Activated naive CD4-positive, alpha-beta T cell treated with anti-CD3 and anti-CD28 coated beads, Interleukin-2, amount 50 U/mL, for 24 hours (primary cell): ENCODE measurements around the gene ASPG.

ENCODE experiments used
- H3K27ac Mint-ChIP-seq: one replicate; pipeline ENCODE4 v1.8.0; 2021; ENCODE audit warnings: mild to moderate bottlenecking, mixed read lengths
- H3K27me3 Mint-ChIP-seq: one replicate; pipeline ENCODE4 v1.8.0; 2021; ENCODE audit warnings: mixed read lengths
- H3K36me3 Mint-ChIP-seq: one replicate; pipeline ENCODE4 v1.8.0; 2021; ENCODE audit warnings: mixed read lengths
- H3K4me1 Mint-ChIP-seq: one replicate; pipeline ENCODE4 v1.8.0; 2021; ENCODE audit warnings: mixed read lengths
- H3K4me3 Mint-ChIP-seq: one replicate; pipeline ENCODE4 v1.8.0; 2021; ENCODE audit warnings: mild to moderate bottlenecking, mixed read lengths
- H3K9me3 Mint-ChIP-seq: one replicate; pipeline ENCODE4 v1.8.0; 2021; ENCODE audit warnings: mixed read lengths

Gene ASPG

GRCh38 chr14:104138718-104139459 is 53.4 kb downstream of the ASPG start:
- no peaks in the 10 kb centered on the region for H3K36me3 Mint-ChIP-seq
- H3K27me3 Mint-ChIP-seq: peaks cover 12% of the 10 kb centered on the region
- peaks cover 5% of the 10 kb centered on the region for H3K4me1 Mint-ChIP-seq
- no peak overlapping the region for H3K27ac Mint-ChIP-seq
- no peaks in the 10 kb centered on the region for H3K9me3 Mint-ChIP-seq
- H3K4me3 Mint-ChIP-seq: no peak overlapping the region

DNA sequence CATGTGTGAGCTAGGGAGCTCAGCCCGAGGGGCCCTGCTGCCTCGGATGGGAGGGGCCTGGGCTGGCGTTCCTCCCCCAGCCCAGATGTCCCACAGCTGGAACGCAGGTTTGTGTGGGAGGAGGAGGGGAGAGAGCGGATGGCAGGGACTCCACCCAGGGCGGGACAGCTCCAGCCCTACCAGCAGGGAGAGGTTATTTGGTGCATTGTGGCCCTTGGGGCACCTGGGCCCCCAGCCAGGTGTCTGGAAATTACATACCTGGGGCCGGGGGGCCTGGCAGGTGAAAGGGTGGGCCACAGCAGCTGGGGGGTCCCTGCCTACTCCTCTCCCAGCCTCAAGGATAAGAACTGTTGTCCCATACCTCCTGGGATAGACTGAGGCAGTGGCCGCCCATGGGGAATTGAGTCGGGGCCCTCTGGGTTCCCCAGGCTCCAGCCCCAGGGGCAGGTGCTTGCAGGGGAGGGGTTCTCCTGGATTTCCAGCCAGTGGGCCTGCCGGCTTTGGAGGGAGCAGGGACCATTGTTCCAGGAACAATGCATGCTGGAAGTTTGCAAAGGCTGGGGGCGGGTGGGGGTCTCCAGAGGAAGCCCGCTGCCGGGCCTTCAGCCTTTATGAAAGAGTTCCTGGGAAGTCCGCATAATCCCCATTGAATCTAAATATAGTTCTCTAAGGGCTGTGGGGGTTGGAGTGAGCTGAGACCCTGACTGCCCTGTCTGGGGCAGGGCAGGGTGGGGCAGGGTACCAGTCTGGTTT is 54.1 kb downstream of the ASPG start:
- no peaks in the 10 kb centered on the region for H3K36me3 Mint-ChIP-seq
- no peak overlapping the region for H3K4me3 Mint-ChIP-seq
- H3K9me3 Mint-ChIP-seq: no peaks in the 10 kb centered on the region
- H3K27me3 Mint-ChIP-seq: peaks cover 12% of the 10 kb centered on the region
- H3K4me1 Mint-ChIP-seq: peaks cover 5% of the 10 kb centered on the region
- H3K27ac Mint-ChIP-seq: no peak overlapping the region

GRCh38 chr14:104140213-104140462 is 54.6 kb downstream of the ASPG start:
- peaks cover 9% of the 10 kb centered on the region for H3K27me3 Mint-ChIP-seq
- peaks cover 5% of the 10 kb centered on the region for H3K4me1 Mint-ChIP-seq
- no peak overlapping the region for H3K4me3 Mint-ChIP-seq

DNA sequence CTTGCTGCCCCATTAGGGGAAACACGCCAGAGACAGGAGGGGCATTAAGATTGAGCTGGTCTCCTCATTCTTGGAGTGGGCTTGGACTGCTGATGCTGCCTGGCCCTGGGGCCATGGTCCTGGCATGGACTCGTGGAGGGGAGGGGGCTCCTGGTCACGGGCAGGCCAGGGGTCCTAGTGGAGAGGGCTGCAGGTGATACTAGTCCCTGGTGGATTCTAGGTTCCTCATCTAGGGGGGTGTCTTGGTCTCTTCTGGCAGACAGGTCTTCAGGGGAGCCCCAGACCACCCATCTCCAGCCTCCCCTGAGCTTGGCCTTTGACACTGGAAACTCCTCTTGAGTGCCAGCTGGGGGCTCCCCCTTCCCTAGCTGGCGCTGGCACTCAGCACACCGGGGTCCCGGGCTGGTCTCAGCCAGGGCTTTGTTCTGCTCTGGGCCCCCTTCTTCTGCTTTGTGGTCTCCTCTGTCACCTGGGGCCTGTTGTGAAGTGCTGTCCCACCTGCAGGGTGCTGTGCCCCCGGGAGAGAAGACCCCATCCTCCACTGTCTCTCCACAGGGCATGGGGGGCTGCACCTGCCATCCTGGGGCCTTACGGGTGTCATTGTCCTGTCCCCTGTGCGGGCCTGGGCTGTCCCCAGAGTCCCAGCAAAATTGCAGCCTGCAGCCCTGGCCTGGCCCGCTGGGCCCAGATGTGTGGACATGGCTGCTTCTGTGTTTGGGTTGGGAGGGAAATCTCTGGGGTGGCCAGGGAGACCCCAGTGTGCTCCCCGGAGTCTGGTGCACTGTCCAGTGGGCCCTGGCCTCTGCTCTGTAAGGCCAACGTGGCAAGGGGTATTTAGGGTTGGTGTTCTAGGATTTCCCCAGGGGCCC is 55.2 kb downstream of the ASPG start:
- Mint-ChIP-seq H3K36me3 (no peaks in the 10 kb centered on the region), H3K4me1 (peaks cover 5% of the 10 kb centered on the region), H3K27me3 (peaks cover 5% of the 10 kb centered on the region), H3K4me3 (no peak overlapping the region), H3K9me3 (no peaks in the 10 kb centered on the region), H3K27ac (no peak overlapping the region)

More at GRCh38 chr14:104140213-104140462, 54.6 kb downstream of the ASPG start:
- H3K36me3 Mint-ChIP-seq: no peaks in the 10 kb centered on the region
- H3K27ac Mint-ChIP-seq: no peak overlapping the region
- H3K9me3 Mint-ChIP-seq: no peaks in the 10 kb centered on the region

- H3K4me1 Mint-ChIP-seq: peaks cover 5% of the 10 kb centered on the region
- no peaks in the 10 kb centered on the region for H3K9me3 Mint-ChIP-seq
- H3K27ac Mint-ChIP-seq: no peak overlapping the region
- H3K4me3 Mint-ChIP-seq: no peak overlapping the region
- H3K36me3 Mint-ChIP-seq: no peaks in the 10 kb centered on the region
- peaks cover 7% of the 10 kb centered on the region for H3K27me3 Mint-ChIP-seq
Measured at GRCh38 chr14:104141621-104142091, 56.2 kb downstream of the ASPG start.

- H3K27me3 Mint-ChIP-seq: peaks cover 2% of the 10 kb centered on the region
Measured at GRCh38 chr14:104142136-104142945, 56.8 kb downstream of the ASPG start.

GRCh38 chr14:104142946-104143470 is 57.5 kb downstream of the ASPG start:
- Mint-ChIP-seq H3K27ac (no peak overlapping the region), H3K27me3 (peaks cover 2% of the 10 kb centered on the region), H3K4me1 (no peaks in the 10 kb centered on the region), H3K4me3 (no peak overlapping the region), H3K9me3 (no peaks in the 10 kb centered on the region), H3K36me3 (no peaks in the 10 kb centered on the region)

More at GRCh38 chr14:104142136-104142945, 56.8 kb downstream of the ASPG start:
- no peak overlapping the region for H3K27ac Mint-ChIP-seq
- no peaks in the 10 kb centered on the region for H3K9me3 Mint-ChIP-seq
- no peaks in the 10 kb centered on the region for H3K4me1 Mint-ChIP-seq
- no peak overlapping the region for H3K4me3 Mint-ChIP-seq
- no peaks in the 10 kb centered on the region for H3K36me3 Mint-ChIP-seq

- Mint-ChIP-seq H3K27me3 (peaks cover 4% of the 10 kb centered on the region), H3K4me1 (no peaks in the 10 kb centered on the region), H3K36me3 (no peaks in the 10 kb centered on the region), H3K9me3 (no peaks in the 10 kb centered on the region), H3K27ac (no peak overlapping the region), H3K4me3 (no peak overlapping the region)
Measured at GRCh38 chr14:104143521-104144452, 58.3 kb downstream of the ASPG start.

DNA sequence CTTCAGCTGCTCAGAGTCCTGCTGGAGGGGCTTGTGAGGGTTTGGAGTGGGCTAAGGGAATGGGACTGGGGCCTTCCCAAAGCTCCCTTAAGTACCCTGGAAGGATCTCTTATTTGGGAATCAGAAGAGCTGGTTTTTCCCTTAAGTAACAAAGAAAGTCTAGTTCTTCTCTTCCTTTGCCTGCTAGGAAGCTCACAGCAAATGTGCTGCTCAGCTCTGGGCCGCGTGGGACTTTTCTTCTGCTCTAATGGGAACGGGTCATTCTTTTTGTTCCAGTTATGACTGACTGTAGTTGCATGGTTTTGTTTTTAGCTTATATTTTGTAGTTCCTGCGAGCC is 58.9 kb downstream of the ASPG start:
- Mint-ChIP-seq H3K4me3 (no peak overlapping the region), H3K27me3 (peaks cover 4% of the 10 kb centered on the region), H3K36me3 (no peaks in the 10 kb centered on the region), H3K9me3 (no peaks in the 10 kb centered on the region), H3K27ac (peak overlapping the region; percentile 41), H3K4me1 (no peaks in the 10 kb centered on the region)

DNA sequence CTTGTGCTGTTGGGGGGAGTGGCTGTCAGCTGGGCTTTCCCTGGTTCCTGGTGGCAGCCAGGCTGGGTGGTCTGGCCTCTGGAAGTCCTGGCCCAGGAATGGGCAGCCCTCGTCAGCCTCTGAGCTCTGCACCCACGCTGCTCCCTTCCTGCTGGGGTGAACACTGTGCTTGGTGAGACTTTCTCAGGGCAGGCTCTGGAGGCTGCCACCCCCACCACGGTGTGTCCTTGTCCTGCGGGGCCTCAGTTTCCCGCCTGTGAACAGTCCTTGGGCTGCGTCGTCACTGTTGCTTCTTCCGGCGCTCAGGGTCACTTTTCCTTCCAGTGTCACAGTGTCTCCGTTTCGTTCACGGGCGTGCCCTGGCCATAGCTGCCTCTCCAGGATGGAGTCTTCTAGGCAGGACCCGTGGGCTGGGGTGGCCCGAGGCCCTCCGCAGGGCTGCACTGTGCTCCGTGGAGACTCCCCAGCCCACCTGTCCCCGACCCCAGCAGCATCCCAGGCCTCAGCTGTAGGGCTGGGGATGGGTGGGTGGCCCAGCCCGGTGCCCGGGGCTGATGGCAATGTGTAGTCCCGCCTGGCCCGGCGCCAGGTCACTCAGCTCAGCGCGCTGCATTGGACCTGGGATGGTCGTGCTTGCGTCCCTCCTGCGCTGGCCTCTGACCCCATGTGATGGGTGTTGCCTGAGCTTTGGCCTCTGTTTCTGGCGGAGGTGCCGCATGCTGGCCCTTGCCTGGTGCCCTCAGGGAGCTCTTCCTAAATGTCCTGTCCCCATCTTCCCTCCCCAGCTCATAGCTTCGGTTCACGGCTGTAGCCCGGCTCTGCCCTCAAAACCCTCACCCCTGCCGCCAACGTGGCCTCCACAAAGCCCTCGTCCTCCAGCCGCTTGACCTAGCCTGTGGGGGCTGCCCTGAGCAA is 59.7 kb downstream of the ASPG start:
- H3K4me1 Mint-ChIP-seq: no peaks in the 10 kb centered on the region
- H3K4me3 Mint-ChIP-seq: no peak overlapping the region
- H3K9me3 Mint-ChIP-seq: no peaks in the 10 kb centered on the region
- H3K36me3 Mint-ChIP-seq: no peaks in the 10 kb centered on the region
- peaks cover 4% of the 10 kb centered on the region for H3K27me3 Mint-ChIP-seq
- H3K27ac Mint-ChIP-seq: no peak overlapping the region

GRCh38 chr14:104145826-104146601 is 60.5 kb downstream of the ASPG start:
- no peak overlapping the region for H3K27ac Mint-ChIP-seq
- peaks cover 4% of the 10 kb centered on the region for H3K27me3 Mint-ChIP-seq
- H3K4me3 Mint-ChIP-seq: no peak overlapping the region
- no peaks in the 10 kb centered on the region for H3K9me3 Mint-ChIP-seq
- H3K4me1 Mint-ChIP-seq: no peaks in the 10 kb centered on the region
- H3K36me3 Mint-ChIP-seq: no peaks in the 10 kb centered on the region

- no peak overlapping the region for H3K27ac Mint-ChIP-seq
- no peaks in the 10 kb centered on the region for H3K36me3 Mint-ChIP-seq
- H3K9me3 Mint-ChIP-seq: no peaks in the 10 kb centered on the region
- H3K27me3 Mint-ChIP-seq: peaks cover 4% of the 10 kb centered on the region
- H3K4me1 Mint-ChIP-seq: no peaks in the 10 kb centered on the region
- no peak overlapping the region for H3K4me3 Mint-ChIP-seq
Measured at GRCh38 chr14:104146651-104147345, 61.3 kb downstream of the ASPG start.
